H1 (cell line): ENCODE data around the gene RGR. TPM values are rescaled to one million over a fixed set of nuclear protein-coding genes. Genes with fewer than 3 reads are reported as not detected.

Experiments
- CTCF ChIA-PET: fragments of 300-600 bp; sonication (Branson Sonifier 250); formaldehyde crosslinking; loops from one replicate; lab custom pipeline; 2021; ENCODE audit not compliant: partially characterized antibody; lab: Charles Lee
- POLR2A ChIA-PET: fragments of 300-600 bp; sonication (Branson Sonifier 250); formaldehyde crosslinking; loops from one replicate; lab custom pipeline; 2021; ENCODE audit warnings: inconsistent platforms; ENCODE audit not compliant: partially characterized antibody; lab: Charles Lee
- DNase-seq, 2 experiments: peaks; one replicate each; pipeline versions ENCODE4 v3.0.0 to v3.0.0-alpha.2; 2010 to 2022; ENCODE audit warnings: low spot score in 2 of 2, low read depth in 1 of 2, mixed read lengths in 1 of 2
- FAIRE-seq: peaks from 2 replicates; lab custom pipeline; 2011; peaks lifted over from hg19 to GRCh38; lab: Jason Lieb, UNC
- H2AFZ ChIP-seq: 2 replicates; pipeline ENCODE4 v1.8.1; 2012; ENCODE audit warnings: low read length, inconsistent platforms
- H2AK5ac ChIP-seq: 2 replicates; pipeline ENCODE4 v1.6.1; 2013; ENCODE audit warnings: low read depth, low read length
- H2BK120ac ChIP-seq: replicated peaks from 2 replicates; pipeline ENCODE3; 2013; ENCODE audit warnings: low read depth, low read length, inconsistent platforms
- H2BK12ac ChIP-seq: 2 replicates; pipeline ENCODE4 v1.6.1; 2013; ENCODE audit warnings: low read depth, low read length
- H2BK15ac ChIP-seq: 2 replicates; pipeline ENCODE4 v1.6.1; 2013; ENCODE audit warnings: low read length
- H2BK20ac ChIP-seq: 2 replicates; pipeline ENCODE4 v1.6.1; 2013; ENCODE audit warnings: low read length
- H2BK5ac ChIP-seq: 2 replicates; pipeline ENCODE4 v1.6.1; 2013; ENCODE audit warnings: low read depth, low read length
- H3K14ac ChIP-seq: 2 replicates; pipeline ENCODE4 v1.6.1; 2013; ENCODE audit warnings: inconsistent platforms; ENCODE audit not compliant: insufficient read length
- H3K18ac ChIP-seq: 2 replicates; pipeline ENCODE4 v1.6.1; 2013; ENCODE audit warnings: low read length; ENCODE audit errors: extremely low read depth
- H3K23ac ChIP-seq: 2 replicates; pipeline ENCODE4 v1.6.1; 2013; ENCODE audit warnings: inconsistent platforms; ENCODE audit not compliant: insufficient read length
- H3K23me2 ChIP-seq: 2 replicates; pipeline ENCODE4 v1.6.1; 2013; ENCODE audit warnings: low read depth, low read length
- H3K27ac ChIP-seq: 2 replicates; pipeline ENCODE4 v1.6.1; 2011; ENCODE audit warnings: low read depth, low read length, inconsistent platforms
- H3K27me3 ChIP-seq, 4 experiments: replicated peaks in 1 of 4; 1 replicate in 1 of 4; 2 replicates in 3 of 4; pipeline versions ENCODE4 v1.6.1 to v1.8.1; 2011 to 2013; ENCODE audit warnings: low read length in 3 of 4, mild to moderate bottlenecking in 3 of 4, inconsistent platforms in 2 of 4, mixed read lengths in 2 of 4, moderate library complexity in 1 of 4; ENCODE audit not compliant: control insufficient read depth in 3 of 4, insufficient read depth in 3 of 4; ENCODE audit errors: extremely low read depth in 1 of 4
- H3K36me3 ChIP-seq, 4 experiments: 2 replicates each; pipeline versions ENCODE4 v1.6.1 to v1.8.1; 2011 to 2013; ENCODE audit warnings: mild to moderate bottlenecking in 4 of 4, low read length in 3 of 4, moderate library complexity in 2 of 4, control low read depth in 1 of 4, inconsistent platforms in 1 of 4; ENCODE audit not compliant: insufficient read depth in 4 of 4, control insufficient read depth in 2 of 4
- H3K4ac ChIP-seq: replicated peaks from 2 replicates; pipeline ENCODE3; 2013; ENCODE audit warnings: low read length, low read depth, mixed read lengths, inconsistent platforms; ENCODE audit not compliant: insufficient read length
- H3K4me1 ChIP-seq, 4 experiments: replicated peaks in 1 of 4; 1 replicate in 1 of 4; 2 replicates in 3 of 4; pipeline versions ENCODE4 v1.6.1 to v1.8.1; 2011 to 2013; ENCODE audit warnings: low read length in 3 of 4, inconsistent platforms in 2 of 4, mixed read lengths in 1 of 4; ENCODE audit not compliant: insufficient read depth in 4 of 4, control insufficient read depth in 3 of 4
- H3K4me2 ChIP-seq, 2 experiments: 2 replicates each; pipeline versions ENCODE4 v1.6.1 to v1.8.1; 2011 to 2013; ENCODE audit warnings: low read depth in 2 of 2, low read length in 2 of 2, control low read depth in 1 of 2, inconsistent platforms in 1 of 2, mild to moderate bottlenecking in 1 of 2; ENCODE audit not compliant: insufficient read depth in 1 of 2
- H3K4me3 ChIP-seq, 4 experiments: fragments of 200-600, 300-600 bp in 1 of 4; sonication (generic), shearing (Covaris generic), sonication (Bioruptor Twin) in 1 of 4; 2 replicates each; pipeline versions ENCODE4 v1.5.1 to v1.8.1; 2011 to 2016; ENCODE audit warnings: low read length in 4 of 4, low read depth in 3 of 4, control low read depth in 2 of 4, inconsistent platforms in 2 of 4, mild to moderate bottlenecking in 2 of 4, mixed read lengths in 1 of 4, moderate library complexity in 1 of 4; ENCODE audit not compliant: insufficient read depth in 2 of 4; ENCODE audit errors: extremely low read depth in 1 of 4
- H3K56ac ChIP-seq: replicated peaks from 2 replicates; pipeline ENCODE3; 2013; ENCODE audit warnings: low read depth, mild to moderate bottlenecking, mixed read lengths, low read length, inconsistent platforms; ENCODE audit not compliant: insufficient read length
- H3K79me1 ChIP-seq: 2 replicates; pipeline ENCODE4 v1.6.1; 2013; ENCODE audit warnings: low read depth, low read length, control low read depth
- H3K79me2 ChIP-seq, 2 experiments: 2 replicates each; pipeline versions ENCODE4 v1.6.1 to v1.8.1; 2012 to 2013; ENCODE audit warnings: low read length in 2 of 2, mild to moderate bottlenecking in 2 of 2, inconsistent platforms in 1 of 2; ENCODE audit not compliant: insufficient read depth in 2 of 2, control insufficient read depth in 1 of 2
- H3K9ac ChIP-seq, 4 experiments: replicated peaks in 1 of 4; 1 replicate in 1 of 4; 2 replicates in 3 of 4; pipeline versions ENCODE4 v1.6.1 to v1.8.1; 2011 to 2013; ENCODE audit warnings: low read depth in 3 of 4, low read length in 3 of 4, control low read depth in 2 of 4, mild to moderate bottlenecking in 2 of 4, moderate library complexity in 2 of 4, inconsistent platforms in 1 of 4; ENCODE audit errors: extremely low read depth in 1 of 4
- H3K9me3 ChIP-seq, 2 experiments: 2 replicates each; pipeline versions ENCODE4 v1.6.1 to v1.8.1; 2012 to 2013; ENCODE audit warnings: mild to moderate bottlenecking in 2 of 2, moderate library complexity in 2 of 2, control low read depth in 1 of 2, inconsistent platforms in 1 of 2, low read depth in 1 of 2, low read length in 1 of 2, mixed read lengths in 1 of 2; ENCODE audit not compliant: insufficient read depth in 2 of 2
- H4K20me1 ChIP-seq, 2 experiments: replicated peaks in 1 of 2; 2 replicates each; pipeline versions ENCODE3 to v1.8.1; 2011 to 2013; ENCODE audit warnings: inconsistent platforms in 2 of 2, low read length in 2 of 2, mild to moderate bottlenecking in 1 of 2; ENCODE audit not compliant: insufficient read depth in 2 of 2, control insufficient read depth in 1 of 2
- H4K5ac ChIP-seq: 2 replicates; pipeline ENCODE4 v1.6.1; 2013; ENCODE audit warnings: low read length, low read depth, mixed read lengths, inconsistent platforms; ENCODE audit not compliant: insufficient read length
- H4K8ac ChIP-seq: 2 replicates; pipeline ENCODE4 v1.8.0; 2013; ENCODE audit warnings: mild to moderate bottlenecking, moderate library complexity, low read length, inconsistent platforms; ENCODE audit not compliant: insufficient read depth; ENCODE audit errors: extremely low read depth
- H4K91ac ChIP-seq: replicated peaks from 2 replicates; pipeline ENCODE3; 2013; ENCODE audit warnings: low read length, mixed read lengths, inconsistent platforms; ENCODE audit not compliant: insufficient read length
- NANOG ChIP-seq: IDR thresholded peaks from 2 replicates; pipeline ENCODE4 v1.6.1; 2011; ENCODE audit warnings: low read length, low read depth, mild to moderate bottlenecking, inconsistent platforms; ENCODE audit not compliant: insufficient read depth, poor library complexity, severe bottlenecking
- RAD21 ChIP-seq, 2 experiments: IDR thresholded peaks in 1 of 2; conservative IDR thresholded peaks in 1 of 2; 2 replicates each; pipeline ENCODE4 v1.6.1; 2011; ENCODE audit warnings: low read depth in 2 of 2, low read length in 2 of 2, improper control_type of control experiment in 1 of 2, inconsistent platforms in 1 of 2, mild to moderate bottlenecking in 1 of 2, moderate library complexity in 1 of 2
- WGBS, 2 experiments: shearing (Covaris generic) in 1 of 2; methylation state at CpG; one replicate each; pipeline versions ENCODE4 v1.1.6 to v1.1.7; 2013 to 2015; ENCODE audit warnings: low lambda C conversion rate in 2 of 2, mixed read lengths in 2 of 2, inconsistent platforms in 1 of 2, low coverage in 1 of 2, missing lambda C conversion rate in 1 of 2; ENCODE audit not compliant: insufficient replicate concordance in 2 of 2, insufficient coverage in 1 of 2, insufficient read length in 1 of 2; ENCODE audit errors: extremely low coverage in 1 of 2, missing lambda C conversion rate in 1 of 2; 5-methylcytosine and 5-hydroxymethylcytosine counted together
- polyA plus RNA-seq, 7 experiments: library from polyadenylated mRNA; depleted of rRNA in 3 of 7; stranded (reverse) in 5 of 7; unstranded in 2 of 7; fragments of >200 nt in 5 of 7; fragments of 200-250 nt in 2 of 7; gene quantifications; 1 replicate in 5 of 7; 2 replicates in 1 of 7; 4 replicates in 1 of 7; pipeline versions ENCODE4 v1.2.1 to v1.2.3, GENCODE V29; 2011 to 2013; ENCODE audit warnings: missing spikeins in 2 of 7, mixed read lengths in 2 of 7
- total RNA-seq: library from RNA; stranded (reverse); fragmentation: NEBNext Ultra II Directional; extraction: Animal tissue kit (Norgen Biotek cat#: 25700); gene quantifications from 2 replicates; pipeline ENCODE4 v1.2.1, GENCODE V29; 2021
- TF ChIP-seq, protein P1 (sequence below), 3 experiments: IDR thresholded peaks; 1 replicate in 2 of 3; 2 replicates in 1 of 3; pipeline versions ENCODE4 v1.5.1 to v1.6.1; 2011; ENCODE audit warnings: low read length in 3 of 3, mild to moderate bottlenecking in 3 of 3, inconsistent platforms in 2 of 3, low read depth in 1 of 3, moderate library complexity in 1 of 3; ENCODE audit not compliant: insufficient read depth in 1 of 3; ENCODE audit errors: control extremely low read depth in 1 of 3

Gene RGR
- total and polyA plus RNA-seq, 2 of the 8 experiments (the other 6 are each of a cell fraction or from before 2014, with no cell fraction given), result not detected

DNA sequence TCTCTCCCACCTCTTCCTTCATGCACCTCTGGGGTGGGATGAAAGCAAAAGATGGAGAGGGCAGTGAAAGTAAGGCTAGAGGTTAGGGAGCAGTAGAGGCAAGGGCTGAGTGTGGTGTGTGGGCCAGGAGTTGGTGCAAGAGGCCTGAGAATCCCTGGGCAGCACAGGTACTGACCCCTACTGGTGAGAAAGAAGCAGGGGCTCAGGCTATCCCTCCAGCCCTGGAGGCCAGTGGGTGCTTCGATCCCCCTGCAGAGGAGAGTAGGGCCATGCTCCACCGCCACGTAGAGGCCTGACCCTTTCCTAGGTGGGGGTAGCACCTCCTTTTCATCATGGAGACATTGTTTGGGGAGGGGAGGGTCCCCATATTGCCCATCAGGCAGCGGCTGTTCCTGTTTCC lies 40.7 kb upstream of the RGR start:
- ChIA-PET POLR2A (no interaction called here), CTCF (interaction anchor here (1.1 to 10.8 kb wide), 26 partner anchors 10 to 512 kb away, joined by 3 to 248 read pairs (median 6); partner anchors contain the start of genes CDHR1 and GHITM)
- Histone ChIP-seq H2AFZ (no peak overlapping the region), H3K9ac (no peak overlapping the region), H3K9me3 (no peaks in the 10 kb centered on the region), H3K27ac (no peak overlapping the region), H2AK5ac (no peak overlapping the region), H3K4me2 (no peak overlapping the region), H4K91ac (no peak overlapping the region), H4K8ac (no peak overlapping the region; the same call in 1 of the 2 replicates), H3K56ac (no peak overlapping the region), H3K79me1 (no peaks in the 10 kb centered on the region), H3K4me1 (no peaks in the 10 kb centered on the region), H4K20me1 (peaks cover 0 to 4% of the 10 kb centered on the region in 2 experiments), H4K5ac (no peak overlapping the region), H3K14ac (no peak overlapping the region), H2BK12ac (no peak overlapping the region), H3K4ac (no peak overlapping the region), H3K4me3 (no peak overlapping the region), H2BK120ac (no peak overlapping the region), H2BK20ac (no peak overlapping the region), H3K27me3 (no peaks in the 10 kb centered on the region), H3K79me2 (no peaks in the 10 kb centered on the region), H3K36me3 (no peaks in the 10 kb centered on the region), H3K18ac (no peak overlapping the region), H3K23ac (no peak overlapping the region), H3K23me2 (no peaks in the 10 kb centered on the region), H2BK5ac (no peak overlapping the region), H2BK15ac (no peak overlapping the region)
- TF ChIP-seq NANOG, result no peak
- TF ChIP-seq, protein P1, sequence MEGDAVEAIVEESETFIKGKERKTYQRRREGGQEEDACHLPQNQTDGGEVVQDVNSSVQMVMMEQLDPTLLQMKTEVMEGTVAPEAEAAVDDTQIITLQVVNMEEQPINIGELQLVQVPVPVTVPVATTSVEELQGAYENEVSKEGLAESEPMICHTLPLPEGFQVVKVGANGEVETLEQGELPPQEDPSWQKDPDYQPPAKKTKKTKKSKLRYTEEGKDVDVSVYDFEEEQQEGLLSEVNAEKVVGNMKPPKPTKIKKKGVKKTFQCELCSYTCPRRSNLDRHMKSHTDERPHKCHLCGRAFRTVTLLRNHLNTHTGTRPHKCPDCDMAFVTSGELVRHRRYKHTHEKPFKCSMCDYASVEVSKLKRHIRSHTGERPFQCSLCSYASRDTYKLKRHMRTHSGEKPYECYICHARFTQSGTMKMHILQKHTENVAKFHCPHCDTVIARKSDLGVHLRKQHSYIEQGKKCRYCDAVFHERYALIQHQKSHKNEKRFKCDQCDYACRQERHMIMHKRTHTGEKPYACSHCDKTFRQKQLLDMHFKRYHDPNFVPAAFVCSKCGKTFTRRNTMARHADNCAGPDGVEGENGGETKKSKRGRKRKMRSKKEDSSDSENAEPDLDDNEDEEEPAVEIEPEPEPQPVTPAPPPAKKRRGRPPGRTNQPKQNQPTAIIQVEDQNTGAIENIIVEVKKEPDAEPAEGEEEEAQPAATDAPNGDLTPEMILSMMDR (IDR thresholded peaks at IDR 0.05; ENCODE audit: control extremely low read depth in 1 of 3, insufficient read depth in 1 of 3, low read depth in 1 of 3, low read length in 3 of 3), result peak; percentile 87 to 91 (median 88)
- peak; percentile 64 to 76; a peak in 3 of 4 replicates for TF ChIP-seq RAD21 (IDR thresholded peaks at IDR 0.05 in 1 of 2, conservative IDR thresholded peaks at IDR 0.05 in 1 of 2; ENCODE audit: low read depth in 2 of 2, low read length in 2 of 2)
- DNase-seq, result no peak
- FAIRE-seq, result no peak
- WGBS, 2 experiments, result 89% methylated on average over 1 of the region's 4 CpGs; no CpG with 5 or more reads in 1 of the 2 experiments
